Measurements from ENCODE around the gene S1PR2.
A peak's percentile ranks its signal among the peaks of the same experiment; 100 is the strongest.
"Not testable (repeated sequence)": the region's sequence is repeated elsewhere in the genome, so short reads cannot be mapped to it uniquely, and the experiment has no call there.

S1PR2 gene

GRCh38 chr19:10223488-10224213 is 7.5 kb downstream of the S1PR2 start:
- no peak for DNase-seq

GRCh38 chr19:10222201-10222890 is 8.8 kb downstream of the S1PR2 start:
- no peak for DNase-seq

GRCh38 chr19:10220695-10221094 is 10.4 kb downstream of the S1PR2 start:
- no peak for DNase-seq

- no peak for DNase-seq
Observed at GRCh38 chr19:10219678-10220077, 11.5 kb downstream of the S1PR2 start.

GRCh38 chr19:10217085-10217484 is 14.0 kb downstream of the S1PR2 start:
- DNase-seq: no peak

- no peak for DNase-seq
Observed at GRCh38 chr19:10214784-10215183, 16.3 kb downstream of the S1PR2 start.

GRCh38 chr19:10211691-10212090 is 19.4 kb downstream of the S1PR2 start:
- DNase-seq: no peak

GRCh38 chr19:10211061-10211460 is 20.1 kb downstream of the S1PR2 start:
- DNase-seq: no peak

GRCh38 chr19:10209315-10209714 is 21.8 kb downstream of the S1PR2 start:
- DNase-seq: no peak

- DNase-seq: no peak
Observed at GRCh38 chr19:10207026-10207425, 24.1 kb downstream of the S1PR2 start.

GRCh38 chr19:10206226-10206885 is 24.8 kb downstream of the S1PR2 start:
- no peak for DNase-seq

- no peak for DNase-seq
Observed at GRCh38 chr19:10205636-10206035, 25.5 kb downstream of the S1PR2 start.

GRCh38 chr19:10203686-10204085 is 27.4 kb downstream of the S1PR2 start:
- no peak for DNase-seq

GRCh38 chr19:10201176-10201575 is 30.0 kb downstream of the S1PR2 start:
- no peak for DNase-seq

- DNase-seq: not testable (repeated sequence)
Observed at GRCh38 chr19:10200101-10200500, 31.0 kb downstream of the S1PR2 start.

GRCh38 chr19:10198889-10199644 is 32.1 kb downstream of the S1PR2 start:
- not testable (repeated sequence) for DNase-seq

GRCh38 chr19:10195199-10195519 is 36.0 kb downstream of the S1PR2 start:
- no peak for DNase-seq

- peak; percentile 98 for DNase-seq
Observed at GRCh38 chr19:10194500-10195198, 36.5 kb downstream of the S1PR2 start, which contains the start of gene DNMT1. Gene DNMT1, minus strand, starts transcription at chr19:10194953. Its CDS starts 54 bp downstream, at chr19:10194899.

- no peak for DNase-seq
Observed at GRCh38 chr19:10193790-10194499, 37.2 kb downstream of the S1PR2 start.

- DNase-seq: no peak
Observed at GRCh38 chr19:10192922-10193321, 38.2 kb downstream of the S1PR2 start.

- peak; percentile 53 for DNase-seq
Observed at GRCh38 chr19:10191347-10191746, 39.8 kb downstream of the S1PR2 start.

- no peak for DNase-seq
Observed at GRCh38 chr19:10190026-10190425, 41.1 kb downstream of the S1PR2 start.
